Calu3 (cell line): ENCODE results near the gene ST6GAL1. TPM values are rescaled to one million over a fixed set of nuclear protein-coding genes. Genes with fewer than 3 reads are reported as not detected.

Experiments
- BruUV-seq: library from RNA; stranded (reverse); fragments of 400-500 nt; replicated peaks from 2 replicates; lab custom pipeline; 2021; lab: Mats Ljungman, UMichigan
- CTCF ChIA-PET: fragments of 300-600 bp; sonication (Branson Sonifier 250); formaldehyde crosslinking; loops from one replicate; lab custom pipeline; 2022; ENCODE audit warnings: antibody characterized with exemption; lab: Charles Lee
- DNase-seq: peaks from one replicate; pipeline ENCODE4 v3.0.0; 2022
- H3K27ac Mint-ChIP-seq: one replicate; pipeline ENCODE4 v1.8.0; 2022; ENCODE audit warnings: mixed read lengths; ENCODE audit not compliant: unreplicated experiment
- H3K27me3 Mint-ChIP-seq: one replicate; pipeline ENCODE4 v1.8.0; 2022; ENCODE audit warnings: mixed read lengths; ENCODE audit not compliant: unreplicated experiment
- H3K36me3 Mint-ChIP-seq: one replicate; pipeline ENCODE4 v1.8.0; 2022; ENCODE audit warnings: mild to moderate bottlenecking, moderate library complexity, mixed read lengths; ENCODE audit not compliant: insufficient read depth, unreplicated experiment
- H3K4me1 Mint-ChIP-seq: one replicate; pipeline ENCODE4 v1.8.0; 2022; ENCODE audit warnings: mild to moderate bottlenecking, low read depth, mixed read lengths; ENCODE audit not compliant: unreplicated experiment
- H3K4me3 Mint-ChIP-seq: one replicate; pipeline ENCODE4 v1.8.0; 2022; ENCODE audit warnings: mild to moderate bottlenecking, low read depth, moderate library complexity, mixed read lengths; ENCODE audit not compliant: unreplicated experiment
- H3K9me3 Mint-ChIP-seq: one replicate; pipeline ENCODE4 v1.8.0; 2022; ENCODE audit warnings: low read depth, mixed read lengths; ENCODE audit not compliant: unreplicated experiment
- CTCF ChIP-seq: fragments of 200-600 bp; IDR thresholded peaks from one replicate; pipeline ENCODE4 v1.8.0; 2022; ENCODE audit warnings: antibody characterized with exemption; ENCODE audit not compliant: unreplicated experiment
- intact Hi-C: fragments of 100-400 bp; cut with micrococcal nuclease; formaldehyde crosslinking; loops from one replicate; pipeline ENCODE4 v1.10.0; 2022; ENCODE audit not compliant: unreplicated experiment
- total RNA-seq: library from RNA; stranded (reverse); gene quantifications from 2 replicates; pipeline ENCODE4 v1.2.3, GENCODE V29; 2022

ST6GAL1 gene
- total RNA-seq, 1 experiment from 2014 or later = 20.4 TPM

GRCh38 chr3:187061748-187062147 lies 131.4 kb downstream of the ST6GAL1 start:
- Mint-ChIP-seq H3K36me3 (peaks cover 5% of the 10 kb centered on the region), H3K4me3 (no peak overlapping the region), H3K27ac (no peak overlapping the region), H3K4me1 (peaks cover 27% of the 10 kb centered on the region), H3K9me3 (peaks cover 12% of the 10 kb centered on the region), H3K27me3 (no peaks in the 10 kb centered on the region)
- BruUV-seq = no TSS peak
- DNase-seq = no peak
- CTCF ChIA-PET = interaction anchor here (0.6 kb wide), 1 partner anchor 125 kb away, joined by 3 read pairs; no protein-coding TSS in a partner anchor
- intact Hi-C loops = loop anchor here (2.0 to 10.0 kb wide), 2 partner anchors 127 to 213 kb away; partner anchors contain the start of gene ST6GAL1
- no peak for TF ChIP-seq CTCF

GRCh38 chr3:187062526-187063177 lies 132.3 kb downstream of the ST6GAL1 start:
- H3K27ac Mint-ChIP-seq = peak overlapping the region; percentile 58

GRCh38 chr3:187063286-187064121 lies 133.2 kb downstream of the ST6GAL1 start:
- intact Hi-C loops = loop anchor here (2.0 to 10.0 kb wide), 2 partner anchors 129 to 215 kb away; partner anchors contain the start of gene ST6GAL1

More at GRCh38 chr3:187062526-187063177, 132.3 kb downstream of the ST6GAL1 start:
- Mint-ChIP-seq H3K9me3 (peaks cover 6% of the 10 kb centered on the region), H3K4me1 (peaks cover 27% of the 10 kb centered on the region), H3K27me3 (no peaks in the 10 kb centered on the region), H3K36me3 (peaks cover 5% of the 10 kb centered on the region), H3K4me3 (no peak overlapping the region)
- no peak for TF ChIP-seq CTCF
- CTCF ChIA-PET = interaction anchor here (0.6 to 0.8 kb wide), 3 partner anchors 14 to 124 kb away, joined by 3 to 4 read pairs (median 3); no protein-coding TSS in a partner anchor
- no TSS peak for BruUV-seq
- DNase-seq = peak; percentile 55
- intact Hi-C loops = loop anchor here (2.0 to 10.0 kb wide), 2 partner anchors 128 to 214 kb away; partner anchors contain the start of gene ST6GAL1

More at GRCh38 chr3:187063286-187064121, 133.2 kb downstream of the ST6GAL1 start:
- peaks cover 27% of the 10 kb centered on the region for H3K4me1 Mint-ChIP-seq
- peak; percentile 68 for DNase-seq
- no peak for TF ChIP-seq CTCF
- peaks cover 6% of the 10 kb centered on the region for H3K9me3 Mint-ChIP-seq
- CTCF ChIA-PET = interaction anchor here (0.6 to 1.8 kb wide), 6 partner anchors 14 to 133 kb away, joined by 3 to 6 read pairs (median 4); partner anchors contain the start of genes RPL39L and ST6GAL1
- no TSS peak for BruUV-seq
- H3K4me3 Mint-ChIP-seq = peak overlapping the region; percentile 29
- H3K27ac Mint-ChIP-seq = peak overlapping the region; percentile 58
- no peaks in the 10 kb centered on the region for H3K27me3 Mint-ChIP-seq
- peaks cover 5% of the 10 kb centered on the region for H3K36me3 Mint-ChIP-seq
